ENCODE results near the gene ACTL6B.

DNA sequence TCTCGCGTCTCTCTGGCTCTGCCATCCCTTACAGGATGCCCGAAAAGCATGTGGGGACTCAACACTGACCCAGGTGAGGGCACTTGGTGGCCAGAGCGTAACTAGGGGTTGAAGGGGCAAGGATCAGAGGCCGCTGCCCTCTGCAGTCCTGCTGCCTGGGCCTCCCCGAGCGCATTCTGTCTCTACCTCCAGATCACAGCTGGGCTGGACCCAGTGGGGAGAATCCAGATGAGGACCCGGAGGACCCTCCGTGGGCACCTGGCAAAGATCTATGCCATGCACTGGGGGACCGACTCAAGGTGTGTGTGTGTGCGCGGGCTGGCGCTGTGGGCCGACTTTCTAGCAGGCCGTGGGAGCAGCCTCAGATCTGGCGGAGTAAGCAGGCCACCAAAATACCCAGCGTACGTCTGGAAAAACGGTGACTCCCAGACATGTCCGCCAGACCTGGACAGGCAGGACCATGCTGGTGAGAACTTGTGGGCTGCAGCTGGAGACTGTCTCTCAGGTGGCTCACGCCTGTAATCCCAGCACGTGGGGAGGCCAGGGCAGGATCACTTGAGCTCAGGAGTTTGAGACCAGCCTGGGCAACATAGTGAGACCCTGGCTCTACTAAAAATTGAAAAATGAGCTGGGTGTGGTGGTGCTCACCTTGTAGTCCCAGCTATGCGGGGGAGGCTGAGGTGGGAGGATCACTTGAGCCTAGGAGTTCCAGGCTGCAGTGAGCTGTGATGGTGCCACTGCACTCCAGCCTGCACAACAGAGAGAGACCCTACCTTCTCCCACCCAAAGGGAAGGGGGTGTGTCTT is 20.5 kb upstream of the ACTL6B start:
- TF ChIP-seq POLR2AphosphoS5 (IDR thresholded peaks at IDR 0.05; ENCODE audit: borderline replicate concordance, low read depth, low read length) (no peak), EZH2 (IDR thresholded peaks at IDR 0.05) (no peak), FOXP2 (optimal IDR thresholded peaks at IDR 0.05; ENCODE audit: control extremely low read depth, extremely low read length, insufficient read depth) (no peak)
